Hematopoietic multipotent progenitor cell treated with erythropoietin and hydrocortisone succinate and interleukin-3 and kit ligand, for 4 days (in vitro differentiated cells): ENCODE measurements around the gene RAC3.
A peak's percentile ranks its signal among the peaks of the same experiment; 100 is the strongest.

Source experiments
- DNase-seq: peaks from one replicate; pipeline ENCODE4 v3.0.0-alpha.2; 2015

RAC3 gene

DNA sequence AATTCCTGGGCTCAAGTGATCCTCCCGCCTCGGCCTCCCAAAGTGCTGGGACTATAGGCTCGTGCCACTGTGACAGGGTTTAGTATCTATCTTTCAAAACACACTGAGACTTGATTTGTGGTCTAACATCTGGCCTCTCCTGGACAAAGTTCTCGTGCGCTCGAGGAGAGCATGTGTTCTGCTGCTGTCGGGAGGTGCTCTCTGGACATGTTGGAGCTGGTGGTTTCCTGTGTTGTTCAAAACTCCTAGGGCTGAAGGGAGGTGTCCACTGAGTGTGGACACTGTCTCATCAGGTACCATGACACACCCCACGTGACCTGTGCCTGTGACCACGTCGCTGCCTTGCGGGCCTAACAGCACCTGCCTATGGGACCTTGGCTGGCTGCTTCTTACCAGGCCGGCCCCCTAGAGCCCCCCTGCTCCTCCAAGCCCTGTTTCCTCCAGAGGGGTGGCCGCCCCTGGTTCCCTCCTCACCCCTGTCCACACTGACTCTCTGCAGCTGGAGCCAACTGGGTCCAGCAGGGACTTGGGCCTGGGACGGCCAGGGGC, 14.5 kb downstream of the RAC3 start:
- no peak for DNase-seq

DNA sequence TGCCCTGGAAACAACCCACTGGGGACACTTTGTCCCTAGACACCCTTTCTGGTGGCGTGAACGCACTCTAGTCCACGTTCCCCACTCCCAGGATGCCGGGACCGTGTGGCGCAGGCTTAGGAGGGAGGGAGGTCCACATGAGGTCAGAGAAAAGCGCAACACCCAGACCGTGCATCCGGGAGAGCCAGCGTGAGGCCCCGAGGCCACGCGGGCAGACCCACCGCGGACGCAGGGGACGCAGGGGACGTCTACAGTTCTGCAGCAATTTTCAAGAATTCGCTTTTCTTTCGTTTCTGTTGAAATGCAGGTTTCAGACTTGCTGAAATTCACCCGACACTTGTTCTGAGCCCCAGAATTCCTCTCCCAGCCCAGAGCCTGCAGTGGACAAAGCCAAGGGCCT, 15.4 kb downstream of the RAC3 start:
- DNase-seq, result no peak

DNA sequence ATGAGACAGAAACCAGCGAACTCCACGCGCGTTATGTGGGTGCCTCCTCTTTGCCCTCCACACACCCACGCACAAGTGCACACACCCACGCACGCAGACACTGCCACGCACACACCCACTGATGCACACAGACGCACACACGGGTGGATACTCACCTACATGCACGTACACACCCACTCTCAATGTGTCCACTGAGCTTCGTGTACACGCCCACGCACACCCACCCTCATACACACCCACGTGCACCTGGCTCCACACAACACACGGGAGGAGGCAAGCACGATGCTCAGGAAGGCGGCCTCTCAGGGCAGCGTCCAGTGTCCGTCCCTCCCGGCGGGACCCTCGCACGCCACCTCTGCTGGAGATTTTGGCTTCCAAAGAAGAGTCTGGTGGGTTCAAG, 15.9 kb downstream of the RAC3 start:
- DNase-seq, result no peak

DNA sequence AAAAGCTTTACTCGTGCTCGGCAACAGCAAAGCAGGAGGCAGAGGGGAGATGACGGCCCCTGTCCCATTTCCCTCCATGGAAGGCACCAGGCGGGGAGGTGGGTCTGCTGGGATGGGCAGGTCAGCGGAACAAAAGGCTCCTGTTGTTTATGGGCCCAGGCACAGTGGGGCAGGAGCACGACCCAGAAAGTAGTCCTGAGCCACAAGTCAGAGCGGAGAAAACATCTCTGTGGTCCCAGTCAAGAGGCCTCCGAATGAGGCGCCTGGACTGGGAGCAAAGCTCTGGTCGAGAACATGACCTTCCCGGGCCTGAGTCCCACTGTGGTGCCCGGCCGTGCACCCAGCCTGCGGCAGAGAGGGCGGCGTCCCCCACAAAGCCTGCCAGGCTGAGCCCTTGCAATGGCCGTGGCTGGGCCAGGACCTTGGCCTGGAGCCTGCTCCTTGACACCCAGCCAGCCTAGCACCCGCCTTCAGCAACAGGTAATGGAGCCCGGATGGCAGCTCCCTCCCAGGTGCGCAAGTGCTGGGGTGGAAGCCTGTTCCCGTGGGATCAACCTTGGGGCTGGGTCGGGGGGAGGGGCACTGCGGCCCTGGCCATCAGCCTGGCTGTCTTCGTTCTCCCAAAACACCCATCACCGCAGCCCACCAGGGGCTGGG, 16.6 kb downstream of the RAC3 start:
- no peak for DNase-seq

DNA sequence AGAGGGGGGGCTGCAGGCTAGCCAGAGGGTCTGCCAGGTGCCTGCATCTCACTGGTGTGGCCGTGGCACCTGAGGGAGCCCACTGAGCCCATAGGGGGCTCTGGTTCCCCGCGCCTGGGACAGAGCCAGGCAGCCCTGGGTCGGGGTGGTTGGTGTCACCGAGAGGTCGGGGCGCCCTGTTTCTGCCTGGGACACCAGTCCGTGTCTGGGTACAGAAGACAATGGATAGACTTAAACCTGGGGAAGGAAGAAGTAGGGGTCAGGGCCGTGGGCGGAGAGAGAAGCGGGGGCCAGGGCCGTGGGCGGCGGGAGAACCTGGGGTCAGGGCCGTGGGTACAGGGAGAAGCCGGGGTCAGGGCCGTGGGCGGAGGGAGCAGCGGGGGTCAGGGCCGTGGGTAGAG, 17.1 kb downstream of the RAC3 start:
- DNase-seq, result no peak

DNA sequence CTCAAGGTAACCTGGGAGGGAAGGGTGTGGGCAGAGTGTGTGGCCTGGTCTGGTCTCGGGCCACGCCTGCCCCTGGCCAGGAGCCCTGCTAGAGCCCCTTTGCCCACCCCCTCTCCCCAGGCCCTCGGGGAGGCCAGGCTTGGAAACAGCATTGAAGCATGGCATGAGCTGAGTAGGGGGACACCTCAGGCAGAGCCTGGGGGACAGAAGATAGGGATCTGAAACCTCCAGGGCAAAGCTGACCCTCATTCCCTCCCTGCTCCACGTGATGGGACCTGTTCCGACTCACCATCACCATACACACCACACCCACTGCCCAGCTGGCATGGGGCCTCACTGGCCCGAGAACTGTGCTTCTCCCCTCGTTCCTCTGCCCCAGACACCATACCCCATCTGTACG, 17.6 kb downstream of the RAC3 start:
- DNase-seq, result no peak

DNA sequence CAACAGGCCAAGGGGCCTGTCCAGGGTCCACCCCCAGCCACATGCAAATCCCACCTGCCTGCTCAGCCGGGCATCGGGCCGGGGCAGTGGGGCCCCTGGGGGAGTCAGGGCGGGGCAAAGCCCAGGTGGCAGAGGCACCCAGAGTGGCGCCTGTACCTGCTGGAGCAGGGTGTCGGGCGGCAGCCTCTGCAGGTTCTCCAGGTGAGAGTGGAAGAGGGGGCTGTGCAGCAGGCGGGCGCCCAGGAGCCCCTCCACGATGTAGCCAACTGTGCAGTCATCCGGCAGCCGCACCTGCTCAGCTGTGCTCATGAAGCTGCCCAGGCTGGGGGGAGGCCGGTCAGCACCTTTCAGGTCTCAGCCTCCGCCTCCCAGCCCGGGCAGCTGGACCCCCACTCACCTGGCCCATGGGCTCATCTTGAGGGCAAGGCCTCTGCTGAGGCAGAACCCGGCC, 18.1 kb downstream of the RAC3 start:
- no peak for DNase-seq

DNA sequence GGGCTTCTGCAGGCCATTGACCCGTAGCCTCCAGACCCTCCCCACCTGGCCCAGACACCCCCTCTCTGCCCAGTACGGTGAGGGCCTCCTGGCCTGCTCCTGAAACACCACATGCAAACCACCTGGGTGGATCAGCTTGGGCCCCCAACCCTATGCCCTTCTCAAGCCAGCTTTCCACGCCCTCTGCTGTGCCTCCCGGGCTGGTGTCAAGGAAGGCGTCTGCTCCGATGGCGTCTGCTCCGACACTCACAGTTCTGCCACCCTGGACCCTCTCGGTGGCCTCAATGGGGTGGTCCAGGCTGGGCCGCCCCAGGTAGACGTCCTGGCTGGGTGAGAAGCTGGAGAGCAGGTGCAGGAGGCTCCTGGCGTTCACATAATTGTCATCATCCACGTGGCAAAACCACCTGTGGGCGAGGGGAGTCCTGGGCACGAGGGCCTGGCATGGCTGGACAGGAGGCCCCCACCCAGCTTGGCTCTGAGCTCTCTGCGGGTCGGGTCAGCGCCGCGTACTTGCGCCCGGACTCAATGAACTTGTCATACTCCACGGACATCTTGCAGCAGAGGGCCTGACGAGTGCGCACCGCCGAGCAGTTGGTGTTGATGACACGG, 18.8 kb downstream of the RAC3 start:
- no peak for DNase-seq

DNA sequence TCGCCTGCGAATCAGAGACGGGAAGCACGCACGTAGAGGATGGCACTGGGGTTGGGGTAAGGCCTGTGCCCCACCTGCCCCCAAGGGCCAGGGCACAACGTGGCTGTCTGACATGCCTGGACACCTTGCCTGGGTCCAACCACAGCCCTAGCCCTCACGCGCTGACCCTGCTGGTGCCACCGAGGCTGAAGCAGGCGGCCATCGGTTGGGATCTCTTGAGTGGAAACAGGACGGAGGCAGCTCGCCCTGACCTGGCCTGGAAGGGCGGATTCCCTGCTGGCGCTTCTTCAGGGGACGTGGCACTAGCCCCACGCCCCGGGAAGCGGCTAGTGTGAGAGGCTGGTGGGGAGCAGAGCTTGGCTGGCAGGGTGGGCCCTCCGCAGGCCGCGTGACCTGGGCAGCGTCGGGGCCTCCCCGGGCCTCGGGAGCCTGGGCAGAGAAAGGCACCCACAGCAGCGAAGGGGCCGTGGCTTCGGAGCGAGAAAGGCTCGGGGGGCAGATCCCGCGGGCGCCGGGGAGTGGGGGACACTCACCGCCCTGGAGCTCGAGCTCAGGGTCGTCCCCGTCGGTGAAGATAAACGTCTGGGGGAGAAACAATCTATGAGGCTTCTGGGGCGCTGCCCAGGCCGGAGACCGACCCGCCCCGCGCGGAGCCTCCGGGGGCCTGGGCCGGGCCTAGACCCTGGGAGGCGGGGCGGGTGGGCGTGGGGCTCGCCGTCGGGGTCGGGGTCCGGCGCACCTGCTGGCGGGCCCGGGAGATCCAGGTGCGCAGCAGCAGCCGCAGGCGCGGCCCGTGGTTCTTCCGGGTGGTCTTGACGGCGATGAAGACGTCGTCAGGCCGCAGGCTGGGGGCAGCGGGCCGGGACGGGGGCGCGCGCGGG, 19.5 kb downstream of the RAC3 start:
- no peak for DNase-seq

DNA sequence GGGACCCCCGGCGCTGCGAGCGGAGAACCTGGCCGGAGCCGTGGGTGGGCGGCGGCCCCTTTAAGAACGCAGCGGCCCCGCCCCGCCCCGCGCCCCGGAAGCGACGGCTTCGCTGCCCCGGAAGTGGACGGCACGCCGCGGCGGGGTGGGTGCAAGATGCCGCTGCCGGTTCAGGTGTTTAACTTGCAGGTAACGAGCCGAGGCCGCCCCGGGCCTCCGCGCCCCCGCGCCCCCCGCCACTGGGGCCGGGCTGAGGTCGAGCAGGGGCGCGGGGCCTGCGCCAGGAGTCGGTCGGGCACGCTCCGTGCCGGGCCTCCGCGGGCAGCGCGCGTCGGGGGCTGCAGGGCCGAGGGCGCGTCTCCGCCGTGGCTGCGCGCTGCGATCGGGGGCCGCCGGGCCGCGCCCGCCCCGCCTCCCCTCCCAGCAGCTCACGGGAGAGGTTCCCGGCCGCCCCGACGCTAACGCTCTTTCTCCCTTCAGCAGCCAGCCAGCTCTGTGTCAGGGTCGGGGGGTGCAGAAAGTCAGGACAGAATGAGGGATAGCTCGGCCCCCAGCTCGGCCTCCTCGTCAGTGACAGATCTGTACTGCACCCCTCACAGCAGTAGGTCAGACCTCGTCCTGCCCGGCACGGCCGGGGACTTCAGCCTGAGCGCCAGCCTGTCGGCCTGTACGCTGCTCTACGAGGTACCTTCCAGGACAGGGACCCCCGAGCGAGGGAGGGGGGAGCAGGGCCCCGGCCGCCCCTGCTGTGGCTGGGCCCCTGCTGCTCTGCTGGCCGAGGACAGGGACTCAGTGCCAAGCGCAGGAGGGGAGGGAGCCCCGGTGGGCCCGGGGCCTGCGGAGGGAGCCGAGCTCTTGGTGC, 20.5 kb downstream of the RAC3 start, which contains the start of the genes GPS1 and RFNG:
Gene GPS1 (plus strand): TSS at position 123 of the 862 bp plus-strand sequence. CDS start 34 bp downstream, at position 157.
Gene RFNG (minus strand): TSS at position 36 of the 862 bp plus-strand sequence. CDS start 45 bp downstream, outside the sequence.
- DNase-seq, result peak; percentile 88

DNA sequence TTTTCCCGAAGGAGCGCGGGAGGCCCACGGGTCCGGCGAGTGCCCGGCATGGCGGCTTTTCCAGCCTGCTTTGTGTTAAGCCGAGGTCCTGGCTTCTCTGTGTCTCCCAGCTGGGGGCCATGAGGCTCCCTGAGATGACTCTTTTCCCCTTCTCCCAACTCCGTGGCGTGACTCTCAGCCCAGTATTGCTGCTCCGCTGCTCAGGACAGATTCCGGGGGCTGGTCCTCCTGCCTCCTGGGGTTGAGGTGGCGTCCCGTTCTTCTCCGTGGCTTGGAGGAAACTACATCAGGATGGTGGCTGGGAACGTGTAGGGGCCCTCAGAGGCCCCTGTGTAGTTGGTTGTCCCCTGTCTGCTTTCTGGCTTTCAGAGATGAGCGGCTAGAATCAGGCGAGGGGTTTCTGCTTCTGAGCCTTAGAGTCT, 21.2 kb downstream of the RAC3 start:
- DNase-seq, result no peak

DNA sequence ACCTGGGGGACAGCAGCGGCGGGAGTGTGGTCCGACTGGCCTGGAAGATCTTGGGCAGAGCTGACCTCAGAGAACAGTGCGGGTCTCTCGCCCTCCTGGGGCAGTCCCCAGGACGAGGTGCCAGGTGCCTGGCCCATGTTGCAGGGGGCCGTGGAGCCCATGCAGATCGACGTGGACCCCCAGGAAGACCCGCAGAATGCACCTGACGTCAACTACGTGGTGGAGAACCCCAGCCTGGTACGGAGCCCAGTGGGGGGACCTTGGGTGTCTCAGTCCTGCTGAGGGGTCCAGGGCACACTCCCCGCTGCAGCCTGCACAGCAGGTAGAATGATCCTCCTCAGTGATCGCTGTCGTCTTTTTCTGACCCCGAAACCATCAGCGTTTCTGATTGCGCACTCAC, 21.7 kb downstream of the RAC3 start:
- no peak for DNase-seq

DNA sequence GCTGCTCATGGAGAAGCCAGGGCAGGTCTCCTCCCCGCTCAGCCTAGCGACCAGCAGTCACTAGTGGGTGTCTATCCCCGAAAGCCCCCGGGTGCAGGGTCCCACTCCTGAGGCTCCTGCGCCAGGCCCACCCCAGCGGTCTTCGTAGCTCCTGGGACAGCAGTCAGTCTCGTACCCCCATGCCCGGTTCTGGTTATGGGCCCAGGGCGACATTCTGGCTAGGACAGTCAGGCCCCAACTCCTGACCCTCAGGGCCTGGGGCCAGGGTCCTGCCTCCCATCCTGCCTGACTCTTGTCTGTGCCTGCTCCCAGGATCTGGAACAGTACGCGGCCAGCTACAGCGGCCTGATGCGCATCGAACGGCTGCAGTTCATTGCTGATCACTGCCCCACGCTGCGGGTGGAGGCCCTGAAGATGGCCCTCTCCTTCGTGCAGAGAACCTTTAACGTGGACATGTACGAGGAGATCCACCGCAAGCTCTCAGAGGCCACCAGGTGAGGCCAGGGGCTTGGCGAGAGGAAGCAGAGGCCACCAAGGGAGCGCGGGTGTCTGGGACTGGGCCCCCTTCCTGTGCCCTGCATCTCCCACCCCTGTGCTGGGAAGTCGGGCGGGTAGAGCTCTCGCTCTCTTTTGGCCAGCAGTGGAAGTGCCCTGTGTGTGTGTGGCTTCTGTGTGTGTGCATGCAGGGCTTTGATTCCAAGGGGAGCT, 22.2 kb downstream of the RAC3 start:
- no peak for DNase-seq

DNA sequence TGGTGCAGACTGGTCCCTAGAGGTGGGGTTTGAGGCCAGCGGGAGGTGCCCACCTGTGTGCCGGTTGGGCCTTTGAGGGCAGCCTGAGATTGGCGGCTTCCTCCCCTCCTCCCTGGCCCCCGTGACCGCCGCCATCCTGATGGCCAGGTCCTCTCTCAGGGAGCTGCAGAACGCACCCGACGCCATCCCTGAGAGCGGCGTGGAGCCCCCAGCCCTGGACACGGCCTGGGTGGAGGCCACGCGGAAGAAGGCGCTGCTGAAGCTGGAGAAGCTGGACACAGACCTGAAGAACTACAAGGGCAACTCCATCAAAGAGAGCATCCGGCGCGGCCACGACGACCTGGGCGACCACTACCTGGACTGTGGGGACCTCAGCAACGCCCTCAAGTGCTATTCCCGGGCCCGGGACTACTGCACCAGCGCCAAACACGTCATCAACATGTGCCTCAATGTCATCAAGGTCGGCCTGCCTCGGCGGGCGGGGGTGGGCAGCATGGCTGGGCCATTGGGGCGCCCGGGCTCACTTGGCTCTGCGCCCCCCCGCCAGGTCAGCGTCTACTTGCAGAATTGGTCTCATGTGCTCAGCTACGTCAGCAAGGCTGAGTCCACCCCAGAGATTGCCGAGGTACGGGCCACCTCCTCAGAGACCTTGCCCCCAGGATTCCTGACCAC, 23.0 kb downstream of the RAC3 start:
- no peak for DNase-seq

DNA sequence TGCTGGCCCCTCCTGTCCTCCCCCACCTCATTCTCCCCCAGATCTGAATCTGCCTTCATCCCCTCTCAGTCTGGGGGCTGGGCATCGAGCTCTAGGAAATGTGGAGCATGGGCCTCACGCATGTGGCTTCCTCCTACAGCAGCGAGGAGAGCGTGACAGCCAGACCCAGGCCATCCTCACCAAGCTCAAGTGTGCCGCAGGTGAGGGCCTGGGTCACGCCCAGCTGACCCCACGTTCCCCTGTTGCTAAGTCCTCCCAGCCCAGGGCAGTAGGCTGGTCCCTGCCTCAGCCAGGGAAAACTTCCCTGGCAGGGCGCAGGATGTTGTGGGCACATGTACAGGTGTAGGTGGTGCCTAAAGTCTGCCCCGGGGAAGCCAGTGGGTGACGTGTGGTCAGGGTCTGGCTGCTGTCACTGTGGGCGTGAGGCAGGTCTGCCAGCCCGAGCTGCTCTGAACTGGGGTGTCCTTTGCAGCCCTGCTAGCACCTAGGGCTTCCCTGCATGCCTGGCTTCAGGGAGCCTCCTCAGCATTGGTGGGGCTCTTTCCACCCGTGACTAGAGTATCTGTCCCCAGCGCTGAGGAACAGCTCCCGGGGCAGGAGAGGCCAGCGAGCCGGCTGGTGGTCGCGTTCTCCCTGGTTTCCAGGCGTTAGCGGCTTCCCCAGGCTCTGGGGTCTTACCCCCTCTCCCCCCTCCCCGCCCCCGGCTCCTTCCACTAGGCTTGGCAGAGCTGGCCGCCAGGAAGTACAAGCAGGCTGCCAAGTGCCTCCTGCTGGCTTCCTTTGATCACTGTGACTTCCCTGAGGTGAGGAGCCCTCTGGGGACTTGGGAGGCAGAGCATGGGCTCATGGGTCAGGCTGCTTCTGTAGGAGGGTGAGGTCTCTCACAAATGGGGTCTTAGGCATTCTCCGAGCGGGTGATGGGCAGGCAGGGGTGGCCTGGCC, 23.8 kb downstream of the RAC3 start:
- no peak for DNase-seq

DNA sequence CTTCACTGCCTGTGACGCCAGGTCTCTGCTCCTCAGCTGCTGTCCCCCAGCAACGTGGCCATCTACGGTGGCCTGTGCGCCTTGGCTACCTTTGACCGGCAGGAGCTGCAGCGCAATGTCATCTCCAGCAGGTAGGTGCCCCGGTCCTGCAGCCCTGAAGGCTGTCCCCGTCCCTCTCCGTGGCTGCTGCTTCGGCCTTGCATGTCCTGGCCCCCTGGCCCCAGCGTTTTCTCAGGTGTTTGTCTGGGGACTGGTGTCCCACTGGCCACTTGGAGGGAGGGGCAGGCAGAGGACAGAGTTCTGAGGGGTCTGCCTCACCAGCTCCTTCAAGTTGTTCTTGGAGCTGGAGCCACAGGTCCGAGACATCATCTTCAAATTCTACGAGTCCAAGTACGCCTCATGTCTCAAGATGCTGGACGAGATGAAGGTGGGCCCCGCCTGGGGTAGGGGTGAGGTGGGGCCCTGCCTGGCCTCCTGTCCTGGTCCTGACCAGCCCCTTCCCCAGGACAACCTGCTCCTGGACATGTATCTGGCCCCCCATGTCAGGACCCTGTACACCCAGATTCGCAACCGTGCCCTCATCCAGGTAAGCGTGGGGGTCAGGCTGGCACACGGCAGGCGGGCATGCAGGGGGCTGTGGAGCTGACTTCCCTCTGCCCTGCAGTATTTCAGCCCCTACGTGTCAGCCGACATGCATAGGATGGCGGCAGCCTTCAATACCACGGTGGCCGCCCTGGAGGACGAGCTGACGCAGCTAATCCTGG, 24.7 kb downstream of the RAC3 start:
- no peak for DNase-seq

DNA sequence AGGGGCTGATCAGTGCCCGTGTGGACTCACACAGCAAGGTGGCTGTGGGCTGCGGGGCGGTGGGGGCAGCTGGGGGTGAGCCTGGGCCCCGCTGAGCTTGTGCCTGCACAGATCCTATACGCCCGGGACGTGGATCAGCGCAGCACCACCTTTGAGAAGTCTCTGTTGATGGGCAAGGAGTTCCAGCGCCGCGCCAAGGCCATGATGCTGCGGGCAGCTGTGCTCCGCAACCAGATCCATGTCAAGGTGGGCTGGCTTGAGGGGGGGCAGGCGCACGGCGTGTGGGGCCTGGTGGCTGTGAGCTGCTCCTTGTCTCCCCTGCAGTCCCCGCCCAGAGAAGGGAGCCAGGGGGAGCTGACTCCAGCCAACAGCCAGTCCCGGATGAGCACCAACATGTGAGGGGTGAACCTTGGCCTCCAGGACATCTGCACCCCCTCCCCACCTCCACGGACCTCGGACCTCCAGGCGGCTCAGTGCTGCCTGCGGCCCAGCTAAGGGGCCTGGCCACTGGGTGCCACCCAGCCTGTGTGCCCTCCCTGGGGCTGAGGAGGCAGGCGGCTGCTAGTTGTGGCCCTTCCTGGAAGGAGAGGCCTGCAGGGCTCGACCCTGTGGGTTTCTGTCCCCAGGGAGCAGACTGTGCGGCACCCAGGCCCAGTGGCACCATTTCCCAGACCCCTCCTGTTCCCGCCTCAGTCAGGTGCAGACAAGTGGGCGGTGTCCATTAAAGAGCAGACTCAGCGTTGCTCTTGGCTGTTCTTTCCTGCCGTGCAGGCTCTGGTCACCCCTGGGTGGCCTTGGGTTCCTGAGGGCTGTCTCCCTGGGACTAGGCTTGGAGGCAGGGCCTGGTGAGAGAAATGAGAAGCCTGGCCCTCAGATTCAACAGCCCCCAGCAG, 25.5 kb downstream of the RAC3 start:
- DNase-seq, result no peak

DNA sequence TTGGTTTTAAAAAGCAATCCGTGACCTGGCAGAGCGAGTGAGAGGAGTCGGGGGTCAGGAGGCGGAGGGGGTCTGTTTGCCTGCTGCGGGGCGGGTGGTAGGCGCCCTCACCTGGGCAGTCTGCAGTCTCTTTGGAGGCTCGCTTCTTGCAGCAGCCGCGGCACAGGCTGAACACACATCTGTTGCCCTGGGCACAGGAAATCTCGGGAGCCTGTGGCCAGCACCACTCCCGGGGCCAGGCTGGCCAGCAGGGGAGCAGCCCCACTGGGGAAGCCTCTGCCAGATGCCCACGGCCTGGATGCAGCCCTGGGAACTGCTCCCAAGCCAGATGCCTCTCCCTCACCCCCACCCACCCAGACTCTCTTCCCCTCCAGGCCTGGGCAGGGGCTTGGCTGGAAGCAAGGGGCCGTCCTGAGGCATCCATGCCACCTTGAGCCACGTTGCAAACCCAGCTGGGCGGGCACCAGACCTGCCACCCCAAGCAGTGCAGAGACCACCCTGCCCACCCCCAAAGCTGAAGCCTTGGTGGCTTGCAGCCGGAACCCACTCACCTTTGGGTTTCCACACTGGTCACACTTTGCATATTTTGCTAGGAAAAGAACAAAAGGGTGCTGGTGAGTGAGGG, 26.9 kb downstream of the RAC3 start:
- DNase-seq, result no peak
